ENCODE data around the gene ATP8B4. TPM values are rescaled to one million over a fixed set of nuclear protein-coding genes. Genes with fewer than 3 reads are reported as not detected.

Gene ATP8B4
- total and polyA plus RNA-seq, 2 donors (not counting 1 experiment from before 2014, with no cell fraction given): 0.42 TPM; not detected in 1

DNA sequence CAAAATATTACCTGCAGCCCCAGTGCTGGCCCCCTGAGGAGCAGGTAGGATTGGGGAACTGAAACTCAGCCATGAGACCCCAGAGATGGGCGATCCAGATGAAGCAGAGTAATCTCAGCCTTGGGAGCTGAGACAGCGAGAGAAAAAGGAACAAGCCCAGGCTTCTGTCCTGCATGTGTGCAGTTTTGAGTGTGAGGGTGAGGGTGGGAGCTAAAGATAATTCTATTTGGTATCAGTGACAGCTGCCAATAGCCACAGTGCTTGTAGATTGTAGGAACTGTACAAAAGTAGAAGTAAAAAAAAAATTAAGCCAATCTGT, 5.9 kb downstream of the ATP8B4 start:
- 4% methylated on average over 2 of the region's 2 CpGs for WGBS (ENCODE audit: insufficient coverage)
- intact Hi-C loops (cut with micrococcal nuclease): no loop called here
- Mint-ChIP-seq H3K27me3 (no peaks in the 10 kb centered on the region), H3K4me1 (peaks cover 18% of the 10 kb centered on the region), H3K9me3 (ENCODE audit: insufficient read depth) (peaks cover 2% of the 10 kb centered on the region), H3K4me3 (no peak overlapping the region), H3K27ac (no peak overlapping the region)
- Histone ChIP-seq H3K36me3 (replicated peaks in 1 of 2; ENCODE audit: control extremely low read depth in 1 of 2, control insufficient read depth in 1 of 2, extremely low read depth in 1 of 2, insufficient read depth in 2 of 2, low read length in 1 of 2) (no peaks in the 10 kb centered on the region), H3K4me1 (ENCODE audit: control insufficient read depth in 2 of 2, insufficient read depth in 2 of 2, low read length in 2 of 2) (peaks cover 13 to 17% of the 10 kb centered on the region in 2 donors), H3K79me2 (ENCODE audit: control insufficient read depth, insufficient read depth, low read length) (no peaks in the 10 kb centered on the region), H3K9ac (ENCODE audit: low read length) (no peak overlapping the region), H3K27me3 (replicated peaks in 1 of 4; ENCODE audit: control extremely low read depth in 1 of 4, control insufficient read depth in 3 of 4, insufficient read depth in 4 of 4, low read length in 3 of 4) (peaks cover 0 to 7% (median 2%) of the 10 kb centered on the region in 4 experiments), H3K27ac (ENCODE audit: low read length in 2 of 2) (no peak overlapping the region), H3K9me3 (ENCODE audit: control extremely low read depth in 1 of 3, control insufficient read depth in 2 of 3, insufficient read depth in 1 of 3, low read length in 2 of 3) (no peaks in the 10 kb centered on the region), H3K4me3 (ENCODE audit: control extremely low read depth in 1 of 5, extremely low read depth in 1 of 5, insufficient read depth in 1 of 5, low read depth in 2 of 5, low read length in 4 of 5) (no peak overlapping the region), H4K20me1 (ENCODE audit: control insufficient read depth, insufficient read depth, low read length, poor library complexity, severe bottlenecking) (no peaks in the 10 kb centered on the region), H3K4me2 (replicated peaks; ENCODE audit: low read depth, low read length, poor library complexity, severe bottlenecking) (no peak overlapping the region), H2AFZ (ENCODE audit: insufficient read depth, low read depth, low read length, poor library complexity, severe bottlenecking) (no peak overlapping the region)
- POLR2A ChIA-PET: no interaction called here
- ATAC-seq (ENCODE audit: low read depth) (no peak), DNase-seq (no peak)
- TF ChIP-seq, protein P1, sequence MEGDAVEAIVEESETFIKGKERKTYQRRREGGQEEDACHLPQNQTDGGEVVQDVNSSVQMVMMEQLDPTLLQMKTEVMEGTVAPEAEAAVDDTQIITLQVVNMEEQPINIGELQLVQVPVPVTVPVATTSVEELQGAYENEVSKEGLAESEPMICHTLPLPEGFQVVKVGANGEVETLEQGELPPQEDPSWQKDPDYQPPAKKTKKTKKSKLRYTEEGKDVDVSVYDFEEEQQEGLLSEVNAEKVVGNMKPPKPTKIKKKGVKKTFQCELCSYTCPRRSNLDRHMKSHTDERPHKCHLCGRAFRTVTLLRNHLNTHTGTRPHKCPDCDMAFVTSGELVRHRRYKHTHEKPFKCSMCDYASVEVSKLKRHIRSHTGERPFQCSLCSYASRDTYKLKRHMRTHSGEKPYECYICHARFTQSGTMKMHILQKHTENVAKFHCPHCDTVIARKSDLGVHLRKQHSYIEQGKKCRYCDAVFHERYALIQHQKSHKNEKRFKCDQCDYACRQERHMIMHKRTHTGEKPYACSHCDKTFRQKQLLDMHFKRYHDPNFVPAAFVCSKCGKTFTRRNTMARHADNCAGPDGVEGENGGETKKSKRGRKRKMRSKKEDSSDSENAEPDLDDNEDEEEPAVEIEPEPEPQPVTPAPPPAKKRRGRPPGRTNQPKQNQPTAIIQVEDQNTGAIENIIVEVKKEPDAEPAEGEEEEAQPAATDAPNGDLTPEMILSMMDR (IDR thresholded peaks at IDR 0.05): no peak
- no peak for TF ChIP-seq EZH2 (IDR thresholded peaks at IDR 0.05; ENCODE audit: borderline replicate concordance, insufficient read depth, low read depth, low read length, poor library complexity, severe bottlenecking)
- CTCF ChIA-PET: no interaction called here

GRCh38 chr15:50112488-50113186, 6.4 kb downstream of the ATP8B4 start:
- CTCF ChIA-PET: no interaction called here
- no peak overlapping the region for H3K27ac ChIP-seq (ENCODE audit: low read length in 2 of 2)
- no peak overlapping the region for H3K27ac Mint-ChIP-seq
- peaks cover 2% of the 10 kb centered on the region for H3K9me3 Mint-ChIP-seq (ENCODE audit: insufficient read depth)
- POLR2A ChIA-PET: no interaction called here
- H3K9ac ChIP-seq (ENCODE audit: low read length): no peak overlapping the region
- H3K36me3 ChIP-seq (replicated peaks in 1 of 2; ENCODE audit: control extremely low read depth in 1 of 2, control insufficient read depth in 1 of 2, extremely low read depth in 1 of 2, insufficient read depth in 2 of 2, low read length in 1 of 2): no peaks in the 10 kb centered on the region
- H3K4me1 Mint-ChIP-seq: peaks cover 23% of the 10 kb centered on the region
- H3K79me2 ChIP-seq (ENCODE audit: control insufficient read depth, insufficient read depth, low read length): no peaks in the 10 kb centered on the region
- no peak overlapping the region for H2AFZ ChIP-seq (ENCODE audit: insufficient read depth, low read depth, low read length, poor library complexity, severe bottlenecking)
- H3K4me3 Mint-ChIP-seq: no peak overlapping the region
- DNase-seq (no peak), ATAC-seq (ENCODE audit: low read depth) (no peak)
- H3K9me3 ChIP-seq (ENCODE audit: control extremely low read depth in 1 of 3, control insufficient read depth in 2 of 3, insufficient read depth in 1 of 3, low read length in 2 of 3): no peaks in the 10 kb centered on the region
- no CpG with 5 or more reads among the region's 5 CpGs for WGBS (ENCODE audit: insufficient coverage)
- H3K4me3 ChIP-seq (ENCODE audit: control extremely low read depth in 1 of 5, extremely low read depth in 1 of 5, insufficient read depth in 1 of 5, low read depth in 2 of 5, low read length in 4 of 5): no peak overlapping the region
- intact Hi-C loops (cut with micrococcal nuclease): no loop called here
- peaks cover 0 to 7% (median 2%) of the 10 kb centered on the region in 4 experiments for H3K27me3 ChIP-seq (replicated peaks in 1 of 4; ENCODE audit: control extremely low read depth in 1 of 4, control insufficient read depth in 3 of 4, insufficient read depth in 4 of 4, low read length in 3 of 4)
- no peak for TF ChIP-seq EZH2 (IDR thresholded peaks at IDR 0.05; ENCODE audit: borderline replicate concordance, insufficient read depth, low read depth, low read length, poor library complexity, severe bottlenecking)
- TF ChIP-seq, protein P1 (IDR thresholded peaks at IDR 0.05): no peak
- no peak overlapping the region for H3K4me2 ChIP-seq (replicated peaks; ENCODE audit: low read depth, low read length, poor library complexity, severe bottlenecking)
- H4K20me1 ChIP-seq (ENCODE audit: control insufficient read depth, insufficient read depth, low read length, poor library complexity, severe bottlenecking): no peaks in the 10 kb centered on the region
- no peaks in the 10 kb centered on the region for H3K27me3 Mint-ChIP-seq
- H3K4me1 ChIP-seq (ENCODE audit: control insufficient read depth in 2 of 2, insufficient read depth in 2 of 2, low read length in 2 of 2): peaks cover 17 to 21% of the 10 kb centered on the region in 2 donors

All from B cell (primary cell).